Measurements from ENCODE around the gene PRIMPOL.
"Not testable (repeated sequence)": the region's sequence is repeated elsewhere in the genome, so short reads cannot be mapped to it uniquely, and the experiment has no call there.

The PRIMPOL gene

GRCh38 chr4:184719407-184719806, 69.9 kb downstream of the PRIMPOL start:
- no peak for DNase-seq

DNA sequence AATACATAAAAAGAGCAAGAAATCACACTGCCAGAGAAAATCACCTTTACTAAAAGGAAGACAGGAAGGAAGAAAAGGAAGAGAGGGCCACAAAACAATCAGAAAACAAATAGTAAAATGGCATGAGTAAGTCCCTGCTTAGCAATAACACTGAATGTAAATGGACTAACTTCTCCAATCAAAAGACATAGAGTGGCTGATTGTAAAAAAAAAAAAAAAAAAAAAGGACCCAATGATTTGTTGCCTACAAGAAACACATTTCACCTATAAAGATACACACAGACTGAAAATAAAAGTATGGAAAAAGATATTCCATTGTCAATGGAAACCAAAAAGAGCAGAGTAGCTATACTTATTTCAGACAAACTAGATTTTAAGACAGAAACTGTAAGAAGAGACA, 71.7 kb downstream of the PRIMPOL start:
- no peak for DNase-seq

- DNase-seq = no peak
Measured at GRCh38 chr4:184722798-184723197, 73.3 kb downstream of the PRIMPOL start.

DNA sequence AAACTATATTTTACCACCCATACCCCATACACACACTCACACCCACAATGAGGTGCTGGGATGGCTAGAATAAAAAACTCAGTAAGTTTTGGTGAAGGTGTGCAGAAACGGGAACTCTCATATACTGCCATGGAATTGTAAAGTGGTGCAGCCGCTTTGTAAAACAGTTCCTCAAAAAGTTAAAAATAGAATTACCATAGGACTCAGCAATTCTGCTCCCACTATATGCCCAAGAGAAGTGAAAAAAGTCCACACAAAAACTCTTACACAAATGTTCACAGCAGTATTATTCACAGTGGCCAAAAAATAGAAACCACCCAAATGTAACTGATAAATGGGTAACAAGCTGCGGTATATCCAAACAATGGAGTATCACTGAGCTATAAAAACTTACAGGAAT, 77.9 kb downstream of the PRIMPOL start:
- no peak for DNase-seq

GRCh38 chr4:184728858-184729257, 79.3 kb downstream of the PRIMPOL start:
- DNase-seq = no peak

DNA sequence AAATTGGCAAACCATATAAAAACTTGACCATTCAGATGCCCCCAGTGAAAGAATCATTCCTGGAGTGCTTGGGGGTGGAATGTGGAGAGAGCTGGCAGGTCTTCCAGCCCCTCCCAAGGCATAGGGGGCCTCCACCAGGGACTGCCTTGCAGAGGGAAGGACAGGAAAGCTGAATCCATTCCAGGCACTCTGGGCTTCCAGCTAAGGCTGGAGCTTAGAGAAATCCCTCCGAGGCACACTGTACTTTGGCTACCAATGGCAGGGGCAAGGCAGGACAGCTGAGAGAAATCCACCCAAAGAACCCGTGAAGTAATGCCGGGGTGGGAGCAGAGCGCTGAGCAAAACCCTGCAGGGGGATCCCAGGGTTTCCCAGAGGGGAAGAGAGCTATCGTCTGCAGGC, 80.4 kb downstream of the PRIMPOL start:
- DNase-seq = no peak

DNA sequence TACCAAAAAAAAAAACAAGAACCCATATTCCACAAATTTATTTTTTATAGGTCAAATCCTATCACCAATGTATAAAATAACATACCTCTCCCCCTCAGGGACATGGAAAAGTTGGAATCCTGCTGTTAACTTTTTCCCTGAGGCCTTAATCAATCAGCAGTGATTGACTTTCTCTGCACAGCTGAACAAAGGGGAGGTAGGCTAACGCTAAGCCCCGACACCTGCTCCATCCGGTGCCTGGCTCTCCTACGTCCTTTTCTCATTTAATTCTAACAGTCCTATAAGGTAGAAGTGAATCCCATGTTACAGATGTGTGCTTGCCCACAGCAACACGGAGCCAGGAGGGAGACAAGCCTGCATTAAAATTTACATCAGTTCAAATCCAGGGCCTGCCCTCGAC, 81.5 kb downstream of the PRIMPOL start:
- DNase-seq = no peak

DNA sequence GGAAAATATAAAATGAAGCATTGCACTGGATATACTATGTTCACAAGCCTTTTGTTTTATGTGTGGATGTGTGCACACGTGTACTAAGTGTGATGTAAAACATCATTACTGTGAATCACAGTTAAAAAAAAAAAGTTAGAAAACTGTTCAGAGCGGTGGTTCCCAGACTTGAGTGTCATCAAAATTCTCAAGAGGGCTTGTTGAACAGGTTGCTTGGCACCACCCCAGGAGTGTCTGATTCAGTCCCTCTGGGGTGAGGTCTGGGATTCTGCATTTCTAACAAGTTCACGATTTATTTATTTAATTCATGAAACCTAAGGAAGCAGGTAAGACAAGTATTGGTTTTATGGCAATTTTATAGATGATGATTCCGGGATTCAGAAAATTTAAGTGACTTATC, 82.6 kb downstream of the PRIMPOL start:
- peak; percentile 46 for DNase-seq

DNA sequence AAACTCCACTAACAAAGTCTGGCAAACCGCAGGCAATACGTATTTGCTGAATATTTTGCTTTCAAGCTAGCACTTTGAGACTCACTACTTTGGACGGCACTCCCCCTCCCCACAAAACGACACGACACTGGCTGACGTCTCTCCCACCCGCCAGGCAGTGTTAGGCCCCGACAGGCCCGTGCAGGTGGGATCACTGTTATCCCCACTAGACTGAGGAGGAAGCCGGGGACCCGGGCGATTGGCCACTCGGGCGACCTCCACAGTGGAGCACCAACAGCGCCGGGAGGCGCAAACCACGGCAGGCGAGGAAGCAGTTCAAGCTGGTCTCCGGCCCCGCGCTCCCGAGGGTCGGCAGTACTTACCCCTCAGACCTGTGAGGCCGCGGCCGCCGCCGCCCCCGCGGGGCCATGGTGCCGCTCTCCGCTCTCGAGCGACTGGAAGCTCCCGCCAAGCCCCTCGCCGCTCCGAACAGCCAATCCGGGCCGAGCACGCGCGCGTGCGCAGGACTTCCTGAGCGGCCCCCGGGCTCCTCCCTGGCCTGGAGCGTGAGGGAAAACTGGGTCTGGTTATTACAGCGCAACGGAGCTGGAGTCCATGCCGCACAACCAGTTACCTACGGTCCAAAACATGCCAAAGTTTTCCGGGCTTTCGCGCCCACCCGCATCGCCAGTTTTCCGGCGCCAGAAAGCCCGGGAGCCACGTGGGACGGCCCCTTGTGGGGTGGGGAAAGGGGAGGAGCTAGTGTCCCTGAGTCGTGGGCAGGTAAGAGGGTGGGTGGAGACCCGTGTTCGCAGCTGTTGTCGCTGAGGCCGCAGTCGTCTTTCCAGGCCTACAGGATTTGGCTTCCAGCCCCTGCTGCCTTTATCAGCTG, 84.4 kb downstream of the PRIMPOL start, which contains the start of gene CENPU:
Gene CENPU, minus strand, starts transcription at position 443 of the 871 bp plus-strand sequence. Its CDS starts 34 bp downstream, at position 409.
- DNase-seq = peak; percentile 93

- no peak for DNase-seq
Measured at GRCh38 chr4:184734758-184735157, 85.2 kb downstream of the PRIMPOL start.

DNA sequence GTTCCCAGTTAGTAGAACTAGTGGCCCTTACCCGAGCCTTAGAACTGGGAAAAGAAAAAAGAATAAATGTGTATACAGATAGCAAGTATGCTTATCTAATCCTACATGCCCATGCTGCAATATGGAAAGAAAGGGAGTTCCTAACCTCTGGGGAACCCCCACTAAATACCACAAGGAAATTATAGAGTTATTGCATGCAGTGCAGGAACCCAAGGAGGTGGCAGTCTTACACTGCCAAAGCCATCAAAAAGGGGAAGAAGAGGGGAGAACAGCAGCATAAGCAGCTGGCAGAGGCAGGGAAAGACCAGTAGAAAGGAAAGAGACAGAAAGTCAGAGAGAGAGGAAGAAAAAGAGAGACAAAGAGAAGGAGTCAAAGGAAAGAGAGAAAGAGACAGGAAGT, 90.0 kb downstream of the PRIMPOL start:
- not testable (repeated sequence) for DNase-seq

DNA sequence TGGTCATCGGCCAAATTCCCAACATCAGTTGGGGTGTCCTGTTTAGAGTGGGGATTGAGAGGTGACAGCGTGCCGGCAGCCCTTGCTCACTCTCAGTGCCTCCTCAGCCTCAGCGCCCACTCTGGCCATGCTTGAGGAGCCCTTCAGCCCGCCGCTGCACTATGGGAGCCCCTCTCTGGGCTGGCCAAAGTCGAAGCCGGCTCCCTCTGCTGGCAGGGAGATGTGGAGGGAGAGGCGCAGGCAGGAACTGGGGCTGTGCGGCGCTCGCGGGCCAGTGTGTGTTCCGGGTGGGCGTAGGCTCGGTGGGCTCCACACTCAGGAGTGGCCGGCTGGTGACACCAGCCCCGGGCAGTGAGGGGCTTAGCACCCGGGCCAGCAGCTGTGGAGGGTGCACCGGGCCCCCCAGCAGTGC, 91.4 kb downstream of the PRIMPOL start:
- no peak for DNase-seq

GRCh38 chr4:184741651-184742050, 92.1 kb downstream of the PRIMPOL start:
- DNase-seq = not testable (repeated sequence)

DNA sequence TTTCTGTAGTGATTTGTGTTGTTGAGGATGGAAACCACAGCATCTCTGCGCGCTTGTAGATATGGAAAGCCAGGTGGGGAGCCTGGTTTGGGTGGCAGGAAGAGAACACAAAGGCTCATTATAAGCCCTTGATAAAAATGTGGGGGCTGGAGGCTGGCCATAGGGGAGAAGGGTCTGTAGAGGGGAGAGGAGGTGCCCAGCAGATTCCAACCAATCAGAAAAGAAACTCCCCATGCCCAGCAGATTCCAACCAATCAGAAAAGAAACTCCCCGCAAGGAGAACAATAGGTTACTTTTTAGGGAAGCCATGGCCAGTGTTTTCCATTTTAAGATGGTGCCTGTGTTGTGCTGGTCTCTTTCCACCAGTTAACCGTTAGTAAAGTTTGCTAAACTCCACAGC, 94.1 kb downstream of the PRIMPOL start:
- no peak for DNase-seq

DNA sequence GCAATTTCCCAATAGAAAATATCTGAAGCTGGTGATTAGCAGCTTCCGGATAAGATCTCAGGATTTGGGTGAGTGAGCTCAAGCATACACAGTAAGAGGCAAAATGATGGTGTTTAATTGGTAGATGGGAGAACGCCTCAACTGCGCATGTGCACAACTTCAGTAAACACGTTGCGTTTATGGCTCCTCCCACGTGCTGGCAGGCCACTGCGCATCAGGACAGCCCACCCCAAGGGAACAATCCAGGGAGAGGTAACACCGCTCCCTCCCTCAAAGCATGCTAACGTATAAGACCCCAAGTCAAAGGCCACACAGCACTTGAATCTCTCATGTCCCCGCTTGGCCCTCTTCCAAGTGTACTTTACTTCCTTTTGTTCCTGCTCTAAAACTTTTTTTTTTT, 94.7 kb downstream of the PRIMPOL start:
- DNase-seq = no peak

Measured in NCI-H1105 (cell line).